ENCODE results near the gene DOCK1.

The DOCK1 gene

GRCh38 chr10:127159648-127160245 is 254.5 kb downstream of the DOCK1 start:
- DNase-seq, result no peak

- no peak for DNase-seq
Measured at GRCh38 chr10:127161482-127161881, 256.3 kb downstream of the DOCK1 start.

GRCh38 chr10:127162841-127163240 is 257.6 kb downstream of the DOCK1 start:
- no peak for DNase-seq

GRCh38 chr10:127168261-127168660 is 263.0 kb downstream of the DOCK1 start:
- peak in 22 of 56 donors; percentile 5 to 62 (median 16) for DNase-seq

GRCh38 chr10:127174866-127175265 is 269.6 kb downstream of the DOCK1 start:
- no peak for DNase-seq

GRCh38 chr10:127175357-127176110 is 270.3 kb downstream of the DOCK1 start:
- DNase-seq, result no peak

GRCh38 chr10:127176649-127177048 is 271.4 kb downstream of the DOCK1 start:
- no peak for DNase-seq

- no peak for DNase-seq
Measured at GRCh38 chr10:127179612-127180250, 274.5 kb downstream of the DOCK1 start.

- no peak for DNase-seq
Measured at GRCh38 chr10:127182161-127182560, 276.9 kb downstream of the DOCK1 start.

GRCh38 chr10:127184582-127184981 is 279.4 kb downstream of the DOCK1 start:
- no peak for DNase-seq

GRCh38 chr10:127186813-127187212 is 281.6 kb downstream of the DOCK1 start:
- no peak for DNase-seq

- no peak for DNase-seq
Measured at GRCh38 chr10:127189226-127189625, 284.0 kb downstream of the DOCK1 start.

- no peak for DNase-seq
Measured at GRCh38 chr10:127190427-127190826, 285.2 kb downstream of the DOCK1 start.

- DNase-seq, result no peak
Measured at GRCh38 chr10:127193125-127193524, 287.9 kb downstream of the DOCK1 start.

- no peak for DNase-seq
Measured at GRCh38 chr10:127194111-127194510, 288.9 kb downstream of the DOCK1 start.

- no peak for DNase-seq
Measured at GRCh38 chr10:127194599-127194998, 289.4 kb downstream of the DOCK1 start.

- DNase-seq, result peak in 10 of 56 donors; percentile 8 to 51 (median 22)
Measured at GRCh38 chr10:127195041-127195506, 289.8 kb downstream of the DOCK1 start.

GRCh38 chr10:127195571-127196281 is 290.5 kb downstream of the DOCK1 start:
- DNase-seq, result peak in 9 of 56 donors; percentile 29 to 51 (median 35)

- peak in 43 of 56 donors; percentile 2 to 71 (median 49) for DNase-seq
Measured at GRCh38 chr10:127196282-127197153, 291.3 kb downstream of the DOCK1 start, which contains the start of gene INSYN2A. TSS of gene INSYN2A (minus strand) at chr10:127196591. CDS start at chr10:127176395, 20,196 bp downstream.

GRCh38 chr10:127197154-127197432 is 291.9 kb downstream of the DOCK1 start:
- DNase-seq, result peak in 1 of 56 donors; percentile 51

GRCh38 chr10:127198307-127198706 is 293.1 kb downstream of the DOCK1 start:
- no peak for DNase-seq

Measured in amygdala (tissue), 56 donors.